ENCODE results near the gene ZNF436.
A peak's percentile ranks its signal among the peaks of the same experiment; 100 is the strongest.
"Not testable (repeated sequence)": the region's sequence is repeated elsewhere in the genome, so short reads cannot be mapped to it uniquely, and the experiment has no call there.

The ZNF436 gene

DNA sequence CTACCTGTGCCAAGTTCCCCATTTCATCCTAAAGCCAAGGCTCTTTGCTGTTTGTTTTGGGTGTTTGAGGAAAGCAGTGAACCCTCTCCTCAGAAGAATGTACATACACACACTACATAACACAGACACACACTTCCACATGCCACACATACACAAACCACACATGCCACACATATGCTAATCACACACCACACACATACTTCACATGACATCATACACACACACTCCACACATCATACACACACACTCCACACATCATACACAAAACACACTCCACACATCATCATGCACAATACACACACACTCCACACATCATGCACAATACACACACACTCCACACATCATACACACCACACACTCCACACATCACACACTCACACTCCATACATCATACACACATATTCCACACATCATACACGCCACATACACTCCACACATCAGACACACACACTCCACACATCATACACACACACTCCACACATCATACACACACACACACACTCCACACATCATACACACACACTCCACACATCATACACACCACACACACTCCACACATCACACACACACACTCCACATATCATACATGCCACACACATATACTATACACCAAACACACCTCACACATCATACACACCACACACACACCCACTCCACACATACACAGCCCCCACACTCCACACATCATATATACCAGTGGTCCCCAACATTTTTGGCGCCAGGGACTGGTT, 22.7 kb upstream of the ZNF436 start:
- no peak for DNase-seq (ENCODE audit: low read depth in 4 of 4, low spot score in 1 of 4)

DNA sequence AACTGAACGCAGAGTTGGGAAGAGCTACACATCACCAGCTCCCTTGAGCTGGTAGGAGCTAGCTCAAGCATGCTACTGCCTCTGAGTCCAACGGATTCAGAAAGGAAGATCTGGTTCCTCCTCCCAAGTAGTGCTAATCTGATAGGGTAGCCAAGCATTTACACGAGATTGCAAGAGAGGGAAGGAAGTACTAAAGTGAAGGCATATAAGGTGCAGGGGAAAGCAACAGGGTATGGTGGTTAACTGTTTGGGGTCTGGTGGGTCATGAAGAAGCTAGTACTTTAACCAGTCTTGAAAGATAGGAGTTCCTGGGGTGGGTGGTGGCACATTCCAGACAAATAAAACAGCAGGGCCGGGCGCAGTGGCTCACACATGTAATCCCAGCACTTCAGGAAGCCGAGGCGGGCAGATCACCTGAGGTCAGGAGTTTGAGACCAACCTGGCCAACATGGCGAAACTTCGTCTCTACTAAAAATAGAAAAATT, 20.2 kb upstream of the ZNF436 start:
- no peak for DNase-seq (ENCODE audit: low read depth in 4 of 4, low spot score in 1 of 4)

DNA sequence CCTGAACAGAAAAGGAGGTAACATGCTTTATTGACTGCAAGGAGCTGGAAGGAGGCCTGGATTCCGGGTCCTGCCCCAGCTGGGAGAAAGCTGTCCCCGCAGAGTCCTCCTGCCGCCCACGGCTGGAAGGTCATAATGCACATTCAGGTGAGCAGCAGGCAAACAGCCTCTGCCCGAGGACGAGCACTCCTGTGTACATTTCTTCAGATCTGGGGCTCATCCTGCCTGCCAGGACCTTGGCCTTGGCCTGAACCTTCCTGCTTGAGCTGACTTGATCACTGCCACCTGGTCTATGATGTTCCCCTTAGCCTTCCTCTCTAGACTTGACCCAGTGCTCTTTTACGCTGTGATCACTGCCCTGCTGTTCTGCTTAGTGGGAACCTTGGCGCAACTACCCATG, 17.9 kb upstream of the ZNF436 start:
- no peak for DNase-seq (ENCODE audit: low read depth in 4 of 4, low spot score in 1 of 4)

DNA sequence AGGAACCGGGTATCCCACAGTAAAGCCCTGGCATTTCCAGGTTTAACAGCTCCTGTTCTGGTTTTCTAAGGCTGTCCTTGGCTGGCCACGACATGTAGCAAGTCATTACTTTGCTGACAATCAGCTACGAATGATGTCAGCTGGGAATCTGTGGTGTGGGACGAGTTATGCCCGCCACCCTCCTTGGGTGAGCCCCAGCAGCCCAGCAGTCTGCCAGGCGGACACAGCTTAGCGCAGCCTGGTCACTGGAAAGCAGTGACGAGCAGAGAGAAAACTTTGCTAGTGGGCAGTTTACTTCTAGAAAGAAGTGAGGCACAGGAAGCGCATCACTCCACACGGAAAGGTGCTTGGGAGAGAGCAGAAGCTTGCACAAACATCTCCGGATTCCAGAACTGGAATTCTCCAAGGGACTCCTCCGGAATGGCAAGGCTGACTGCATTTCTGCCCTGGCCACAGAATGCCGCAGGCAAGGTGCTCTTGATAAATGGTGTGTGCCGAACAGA, 15.5 kb upstream of the ZNF436 start:
- DNase-seq (ENCODE audit: low read depth in 4 of 4, low spot score in 1 of 4) = no peak

DNA sequence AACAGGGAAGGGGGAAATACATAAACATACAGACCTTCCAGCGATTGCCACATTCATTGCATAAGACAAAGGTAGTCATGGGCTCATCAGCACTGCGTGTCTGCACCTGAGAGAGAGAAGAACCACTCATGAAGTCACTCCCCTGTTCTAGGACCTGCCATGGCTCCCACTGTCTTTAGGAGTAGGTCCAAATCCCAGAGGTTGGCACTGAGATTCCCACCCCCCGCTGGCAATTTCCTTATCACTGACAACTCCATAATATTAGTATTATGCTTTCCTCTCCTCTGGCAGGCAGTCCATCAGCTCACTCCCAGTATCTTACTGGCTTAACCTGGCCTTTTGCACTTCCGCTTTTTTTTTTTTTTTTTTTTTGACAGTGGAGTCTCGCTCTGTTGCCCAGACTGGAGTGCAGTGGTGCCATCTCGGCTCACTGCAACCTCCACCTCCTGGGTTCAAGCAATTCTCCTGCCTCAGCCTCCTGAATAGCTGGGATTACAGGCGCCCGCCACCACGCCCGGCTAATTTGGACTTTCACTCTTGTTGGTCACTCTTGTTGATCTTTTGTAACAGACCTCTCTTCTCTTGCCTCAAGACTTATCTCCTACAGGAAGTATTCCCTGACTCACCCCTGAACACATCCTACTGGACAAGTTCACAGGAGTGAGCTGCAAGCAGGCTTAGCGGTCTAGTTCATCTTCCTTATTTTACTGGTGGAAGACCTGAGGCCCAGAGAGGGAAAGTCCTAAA, 14.8 kb upstream of the ZNF436 start:
- DNase-seq (ENCODE audit: low read depth in 4 of 4, low spot score in 1 of 4) = no peak

DNA sequence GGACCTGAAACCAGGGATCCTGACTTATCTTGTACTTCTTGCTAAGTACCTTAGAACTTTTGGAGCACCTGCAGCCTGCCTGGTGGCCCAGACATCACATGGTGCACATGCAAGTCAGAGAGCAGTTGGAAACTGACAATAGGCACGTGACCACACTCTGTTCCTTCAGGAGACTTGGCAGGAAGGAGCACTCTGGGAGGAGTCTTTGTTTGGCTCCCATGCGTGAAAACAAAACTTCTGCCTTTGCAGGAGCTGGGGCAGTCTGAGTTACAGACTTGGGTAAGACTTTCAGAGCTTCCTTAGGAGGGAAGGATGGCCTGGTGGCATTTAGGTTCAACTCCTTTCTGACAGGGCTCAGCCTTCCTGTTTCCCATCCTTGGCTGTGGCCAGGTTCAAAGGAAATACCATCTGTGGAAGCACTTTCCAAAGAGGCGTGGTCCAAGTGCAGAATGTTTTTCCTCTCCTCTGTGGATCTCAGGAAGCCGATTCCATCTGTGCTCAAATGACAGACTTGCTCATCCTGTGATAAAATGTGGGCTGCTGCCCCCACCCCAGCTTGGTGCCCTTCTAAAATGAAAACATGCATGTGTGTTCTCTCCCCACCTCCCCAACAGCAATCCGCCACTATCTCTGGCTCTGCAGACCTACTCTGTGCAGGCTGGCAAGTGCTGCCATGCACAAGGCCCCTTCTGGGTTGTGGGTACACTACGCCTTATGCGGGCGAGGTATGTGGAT, 14.1 kb upstream of the ZNF436 start:
- DNase-seq (ENCODE audit: low read depth in 4 of 4, low spot score in 1 of 4) = no peak

DNA sequence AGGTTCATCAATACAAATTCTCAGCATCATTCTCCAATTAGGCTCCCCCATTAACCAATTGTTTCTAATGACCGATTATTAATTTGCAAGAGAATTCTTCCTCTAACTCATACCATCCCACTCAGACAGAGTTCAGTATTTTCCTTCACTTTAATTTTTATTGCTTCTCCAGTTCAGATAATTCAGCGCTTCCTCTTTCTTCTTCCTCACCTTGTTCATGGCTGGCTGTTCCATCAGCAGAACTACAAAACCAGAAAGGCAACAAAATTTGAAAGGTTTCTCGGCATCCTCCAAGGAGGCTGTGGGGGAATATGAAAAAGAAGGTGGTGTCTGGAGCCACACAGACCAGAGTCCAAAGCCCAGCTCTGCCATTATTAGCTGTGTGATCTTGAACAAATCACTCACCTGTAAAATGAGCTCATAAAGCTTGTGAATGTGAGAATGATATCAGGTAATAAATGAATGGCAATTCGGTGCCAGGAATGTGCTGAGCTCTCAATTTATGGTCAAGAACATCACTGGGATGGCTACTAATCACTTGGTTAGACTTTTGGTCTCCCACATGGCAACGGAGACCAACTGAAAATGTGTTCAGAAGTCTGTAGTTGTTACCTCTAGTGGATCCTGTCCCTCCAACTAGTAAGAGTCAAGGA, 11.7 kb upstream of the ZNF436 start:
- DNase-seq (ENCODE audit: low read depth in 4 of 4, low spot score in 1 of 4) = no peak

DNA sequence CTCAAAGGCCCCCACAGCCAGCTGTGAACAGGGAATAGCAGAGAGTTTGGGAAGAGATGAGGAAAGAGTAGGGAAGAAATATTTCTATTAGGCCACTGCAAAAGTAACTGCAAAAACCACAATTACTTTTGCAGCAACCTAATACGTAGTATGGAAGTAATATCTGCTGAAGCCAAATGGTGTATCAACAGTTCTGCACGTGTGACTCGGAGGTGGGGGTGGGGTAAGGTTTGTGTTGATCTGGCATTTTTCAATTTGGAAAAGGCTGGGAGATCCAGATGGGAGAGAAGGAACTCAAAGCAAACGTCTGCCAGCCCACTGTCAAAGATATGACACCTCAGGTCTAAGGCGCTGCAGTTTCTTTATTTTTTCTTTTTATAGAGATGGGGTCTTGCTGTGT, 11.1 kb upstream of the ZNF436 start:
- DNase-seq (ENCODE audit: low read depth in 4 of 4, low spot score in 1 of 4) = no peak

DNA sequence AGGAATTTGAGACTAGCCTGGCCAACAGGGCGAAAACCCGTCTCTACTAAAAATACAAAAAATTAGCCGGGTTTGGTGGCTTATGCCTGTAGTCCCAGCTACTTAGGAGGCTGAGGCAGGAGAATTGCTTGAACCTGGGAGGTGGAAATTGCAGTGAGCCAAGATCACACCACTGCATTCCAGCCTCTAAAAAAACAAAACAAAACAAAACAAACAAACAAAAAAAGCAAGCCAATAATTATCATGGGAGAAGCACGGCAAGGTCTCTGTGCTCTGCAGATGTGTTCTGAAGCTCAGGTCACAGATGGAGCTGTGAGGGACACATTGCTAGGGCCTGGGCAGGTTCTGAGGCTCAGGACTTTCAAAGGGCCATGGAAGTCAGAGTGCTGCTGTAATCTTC, 10.6 kb upstream of the ZNF436 start:
- DNase-seq (ENCODE audit: low read depth in 4 of 4, low spot score in 1 of 4) = not testable (repeated sequence)

DNA sequence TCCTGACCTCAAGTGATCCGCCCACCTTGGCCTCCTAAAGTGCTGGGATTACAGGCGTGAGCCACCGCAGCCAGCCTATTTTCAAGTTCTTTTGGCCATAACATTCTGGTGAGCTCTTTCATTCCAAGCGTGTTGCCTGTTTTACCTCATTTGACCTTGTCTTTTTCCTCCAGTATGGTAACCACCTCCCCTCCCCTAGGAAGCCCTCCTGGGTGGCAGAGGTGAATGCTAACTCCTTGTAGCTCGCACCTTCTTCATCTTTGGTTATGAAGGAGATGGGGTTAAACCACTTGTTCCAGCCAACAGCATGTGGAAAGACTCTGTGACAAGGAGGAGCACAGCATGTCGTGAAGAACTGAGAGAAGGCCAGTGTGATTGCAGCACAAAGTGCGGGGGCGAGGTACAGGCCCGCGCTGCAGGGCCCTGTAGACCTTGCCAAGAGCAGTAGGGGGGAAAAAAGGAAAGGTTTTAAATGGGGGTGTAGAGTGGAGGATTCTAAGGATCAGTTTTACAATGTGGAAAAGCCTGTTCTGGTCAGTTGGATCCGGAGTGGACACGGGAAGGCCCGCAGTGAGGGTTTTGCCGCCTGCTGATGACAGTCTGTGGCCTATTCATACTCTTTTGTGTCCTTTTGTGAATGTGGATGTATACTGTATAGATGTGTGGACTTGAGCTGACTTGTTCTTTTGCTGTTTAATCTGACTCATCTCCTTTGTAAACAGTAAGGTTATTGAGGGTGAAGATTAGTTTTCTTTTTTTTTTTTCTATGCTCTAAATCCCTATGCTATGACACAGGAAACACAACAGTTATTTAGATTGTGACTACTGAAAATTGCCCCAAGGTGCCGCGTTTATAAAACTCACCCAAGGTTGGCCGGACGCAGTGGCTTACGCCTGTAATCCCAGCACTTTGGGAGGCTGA, 7.5 kb upstream of the ZNF436 start:
- no peak for DNase-seq (ENCODE audit: low read depth in 4 of 4, low spot score in 1 of 4)

DNA sequence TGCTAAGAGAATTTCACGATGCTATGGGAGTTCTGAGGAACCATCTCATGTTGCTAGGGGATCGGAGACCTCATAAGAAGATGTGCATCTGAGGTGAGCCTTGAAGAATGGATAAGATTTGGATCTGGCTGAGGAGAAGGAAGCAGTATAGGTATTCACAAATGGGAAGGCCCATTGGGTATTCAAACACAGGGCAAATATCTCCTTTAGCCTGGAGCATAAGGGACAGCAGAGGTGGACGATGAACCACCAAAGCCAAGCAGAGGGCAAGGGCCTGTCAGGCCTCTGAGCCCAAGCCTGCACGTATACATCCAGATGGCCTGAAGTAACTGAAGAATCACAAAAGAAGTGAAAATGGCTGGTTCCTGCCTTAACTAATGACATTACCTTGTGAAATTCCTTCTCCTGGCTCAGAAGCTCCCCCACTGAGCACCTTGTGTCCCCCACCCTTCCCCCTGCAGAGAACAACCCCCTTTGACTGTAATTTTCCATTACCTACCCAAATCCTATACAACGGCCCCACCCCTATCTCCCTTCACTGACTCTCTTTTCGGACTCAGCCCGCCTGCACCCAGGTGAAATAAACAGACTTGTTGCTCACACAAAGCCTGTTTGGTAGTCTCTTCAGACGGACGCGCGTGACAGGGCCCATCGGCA, 4.6 kb upstream of the ZNF436 start:
- not testable (repeated sequence) for DNase-seq (ENCODE audit: low read depth in 4 of 4, low spot score in 1 of 4)

DNA sequence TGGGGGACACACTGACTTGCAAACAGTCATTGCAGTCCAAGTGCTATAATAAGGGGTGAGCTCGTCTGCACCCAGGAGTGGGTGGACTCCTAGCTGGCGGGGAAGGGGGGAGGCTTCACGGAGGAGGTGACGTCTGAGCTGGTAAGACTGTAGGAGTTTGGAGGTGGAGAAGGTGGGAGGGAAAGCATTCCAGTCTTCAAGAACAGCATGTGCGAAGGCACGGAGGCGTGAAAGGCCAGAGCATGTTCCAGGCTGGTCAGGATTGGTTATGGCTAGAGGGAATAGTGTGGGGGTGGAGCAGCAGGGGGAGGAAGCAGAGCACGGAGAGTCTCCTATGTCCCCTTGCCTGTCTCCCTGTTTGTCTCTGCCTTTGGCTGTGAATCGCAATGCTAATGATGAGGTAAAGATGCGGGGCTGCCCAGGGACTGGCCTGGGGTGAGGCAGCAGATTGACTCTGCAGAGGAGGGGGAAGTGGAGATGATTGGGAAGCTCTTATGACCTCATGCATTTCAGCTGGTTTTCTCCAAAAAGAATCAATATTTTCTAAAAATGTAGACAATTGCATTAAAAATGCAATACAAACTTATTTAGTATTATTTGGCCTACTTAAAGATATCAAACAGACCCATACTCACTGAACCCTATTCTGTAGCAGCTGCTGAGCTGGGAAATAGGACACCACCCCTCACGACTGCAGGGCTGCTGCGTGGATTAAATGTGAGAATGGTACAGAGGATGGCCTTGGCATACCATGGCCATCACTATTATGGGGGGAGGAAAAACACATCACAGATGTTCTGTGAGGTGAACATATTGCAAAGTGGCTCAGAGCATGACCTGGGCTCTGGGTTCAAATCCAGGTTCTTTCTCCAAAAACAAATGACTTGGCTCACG, 2.6 kb upstream of the ZNF436 start:
- no peak for DNase-seq (ENCODE audit: low read depth in 4 of 4, low spot score in 1 of 4)

DNA sequence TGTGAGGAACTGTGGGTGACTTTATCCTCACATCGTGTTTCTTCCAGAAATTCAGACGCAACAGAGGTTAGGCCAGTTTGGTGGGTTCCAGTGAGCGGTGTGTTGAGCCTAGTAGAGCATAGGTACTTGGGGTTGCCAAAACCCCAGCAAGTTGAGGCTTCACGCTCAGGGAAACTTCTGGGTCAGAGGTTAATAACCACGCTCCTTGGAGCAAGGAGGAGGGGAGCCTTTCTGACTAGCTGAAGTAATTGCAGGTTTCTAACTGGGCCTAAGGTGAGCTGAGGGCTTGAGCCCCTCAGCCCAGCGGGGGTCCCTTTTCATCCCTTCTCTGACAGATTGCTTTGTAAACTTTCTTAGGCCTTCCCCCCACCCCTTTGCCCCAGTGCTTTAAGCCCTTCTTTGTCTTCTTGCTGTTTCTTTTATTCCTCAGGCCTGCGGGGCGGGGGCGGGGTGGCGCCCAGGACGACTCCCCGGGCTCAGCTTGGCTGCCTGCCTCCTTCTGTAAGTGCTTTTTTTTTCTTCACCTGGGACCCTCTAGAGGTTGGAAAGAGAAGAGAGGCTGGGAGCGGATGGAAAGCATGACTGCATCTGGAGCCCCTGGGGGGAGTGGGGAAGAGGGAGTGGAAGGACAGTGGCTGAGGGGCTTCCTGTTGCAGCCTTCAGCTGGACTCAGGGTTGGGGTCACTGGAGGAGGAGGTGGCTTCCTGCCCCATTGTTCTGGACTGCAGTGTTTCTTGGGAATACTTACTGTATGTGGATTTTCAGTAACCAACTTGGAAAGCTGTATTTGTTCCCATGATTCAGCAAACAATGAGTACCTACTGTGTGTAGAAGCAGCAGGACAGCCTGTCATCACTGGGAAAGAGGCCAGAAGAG, 1.3 kb upstream of the ZNF436 start:
- no peak for DNase-seq (ENCODE audit: low read depth in 4 of 4, low spot score in 1 of 4)

DNA sequence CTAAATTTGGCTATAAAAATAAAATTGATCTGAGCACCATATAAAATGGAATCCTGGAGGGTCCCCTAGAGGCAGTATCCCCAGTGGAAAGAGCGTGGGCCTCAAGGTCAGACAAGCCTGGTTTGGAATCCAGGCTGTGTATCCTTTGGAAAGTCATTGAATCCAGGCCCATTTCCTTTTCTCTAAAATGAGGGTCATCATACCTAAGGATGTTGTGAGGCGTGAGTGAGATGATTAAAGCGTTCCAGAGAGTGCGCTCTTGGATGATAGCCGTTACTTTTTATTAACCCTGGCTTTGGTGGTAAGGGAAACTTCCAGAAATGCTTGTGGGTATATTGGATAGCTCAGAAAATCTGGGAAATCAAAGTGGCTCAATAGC, 683 bp upstream of the ZNF436 start:
- no peak for DNase-seq (ENCODE audit: low read depth in 4 of 4, low spot score in 1 of 4)

DNA sequence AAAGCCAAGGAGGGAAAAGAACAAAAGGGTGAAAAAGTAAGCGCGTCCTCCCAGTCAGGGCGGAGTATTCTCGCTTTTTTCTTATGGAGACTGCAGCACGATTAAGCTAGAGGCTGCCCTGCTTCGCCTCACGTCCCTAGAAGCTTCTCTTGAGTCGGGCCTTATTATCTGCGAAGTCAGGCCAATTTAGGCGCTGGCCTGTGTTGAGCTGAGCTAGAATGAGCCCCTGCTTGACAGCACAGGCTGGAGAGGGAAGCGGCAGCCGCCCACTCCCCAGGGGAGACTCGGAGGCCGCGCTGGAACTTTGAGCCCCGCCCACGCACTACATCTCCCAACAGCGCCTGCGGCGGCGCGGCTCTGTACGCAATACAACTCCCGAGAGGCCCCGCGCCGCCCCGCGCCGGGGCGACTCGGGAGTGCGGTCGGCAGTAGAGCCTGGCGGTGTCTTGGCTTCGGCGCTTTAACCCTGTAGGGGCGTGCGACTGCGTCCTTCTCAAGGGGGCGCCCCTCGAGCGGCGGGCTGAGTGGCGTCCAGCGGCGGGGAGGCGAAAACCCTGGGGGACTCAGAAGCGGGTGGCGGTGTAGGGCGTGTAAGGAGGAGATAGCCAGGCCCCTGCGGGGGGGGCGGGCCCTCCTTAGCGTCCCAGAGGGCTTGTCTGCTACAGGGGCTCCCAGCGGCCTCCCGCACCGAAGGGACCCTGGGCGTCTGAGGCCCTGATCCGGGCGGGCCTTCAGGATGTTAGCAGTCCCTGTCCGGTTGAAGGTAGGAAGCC, 888 bp downstream of the ZNF436 start:
- DNase-seq (ENCODE audit: low read depth in 4 of 4, low spot score in 1 of 4) = peak; percentile 74 to 87 (median 82)

DNA sequence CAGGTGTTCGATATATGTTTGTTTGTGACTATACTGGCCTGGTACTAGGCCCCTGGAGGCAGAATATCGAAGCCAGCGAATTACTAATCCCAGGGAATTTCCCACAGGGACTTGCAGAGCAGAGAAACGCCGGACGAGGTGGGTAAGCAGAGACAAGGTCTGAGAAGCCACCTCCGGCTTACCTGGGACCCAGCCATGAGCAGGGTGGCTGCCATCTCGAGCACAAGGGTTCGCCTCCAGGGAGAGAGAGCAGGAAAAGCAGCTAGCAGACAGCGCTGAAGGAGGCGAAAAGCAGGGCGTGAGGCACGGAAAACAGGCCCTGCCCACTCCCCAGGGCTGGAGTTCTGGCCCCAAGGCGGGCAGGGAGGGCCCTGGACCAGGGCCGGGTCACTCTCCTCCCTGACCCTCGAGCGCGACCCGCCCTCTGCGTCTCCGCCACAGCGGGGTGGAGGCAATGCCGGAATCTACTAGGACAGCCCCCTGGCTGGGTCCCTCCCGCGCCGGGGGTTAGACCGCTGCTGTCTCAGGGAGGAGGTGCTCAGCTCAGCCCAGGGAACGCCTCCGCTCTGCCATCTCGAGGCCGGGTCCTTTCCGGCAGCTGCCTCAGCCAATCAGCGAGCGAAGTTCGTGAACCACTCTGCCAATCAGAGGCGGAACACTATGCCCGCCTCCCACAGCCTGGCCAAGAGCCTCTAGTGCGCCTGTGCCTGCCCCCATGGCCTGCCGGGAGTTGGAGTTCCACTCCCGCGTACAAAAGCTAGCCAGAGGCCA, 1.7 kb downstream of the ZNF436 start:
- DNase-seq (ENCODE audit: low read depth in 4 of 4, low spot score in 1 of 4) = peak; percentile 87 to 96 (median 96)
